Heart left ventricle (tissue), 16 donors: ENCODE results near the gene MMAA. TPM values are rescaled to one million over a fixed set of nuclear protein-coding genes. Genes with fewer than 3 reads are reported as not detected.
"Not testable (repeated sequence)": the region's sequence is repeated elsewhere in the genome, so short reads cannot be mapped to it uniquely, and the experiment has no call there.

Experiments
- ATAC-seq, 4 donors: fragments of 200-7000 bp; cut with Tn5 transposase; one replicate each; pipeline ENCODE4 v1.9.1; 2020 to 2022; ENCODE audit warnings: moderate library complexity in 4 of 4, mild to moderate bottlenecking in 3 of 4, moderate number of reproducible peaks in 1 of 4
- DNase-seq, 5 donors: peaks; one replicate each; pipeline ENCODE4 v3.0.0-alpha.2; 2020
- H3K27ac ChIP-seq, 12 donors: fragments of 200-600 bp; sonication (generic) in 4 of 12; one replicate each; pipeline versions ENCODE4 v1.5.0 to v1.8.0; 2016 to 2022; ENCODE audit warnings: mild to moderate bottlenecking in 2 of 12
- H3K27me3 ChIP-seq, 9 donors: fragments of 200-600 bp; sonication (generic) in 2 of 9; one replicate each; pipeline versions ENCODE4 v1.5.1 to v1.8.0; 2016 to 2022; ENCODE audit warnings: mild to moderate bottlenecking in 3 of 9
- H3K36me3 ChIP-seq, 9 donors: fragments of 200-600 bp; sonication (generic) in 2 of 9; one replicate each; pipeline versions ENCODE4 v1.5.0 to v1.8.0; 2018 to 2022; ENCODE audit warnings: mild to moderate bottlenecking in 2 of 9
- H3K4me1 ChIP-seq, 12 donors: fragments of 200-600 bp; sonication (generic) in 4 of 12; one replicate each; pipeline versions ENCODE4 v1.5.0 to v1.8.0; 2016 to 2022; ENCODE audit warnings: mild to moderate bottlenecking in 3 of 12
- H3K4me3 ChIP-seq, 12 donors: fragments of 200-600 bp; sonication (generic) in 4 of 12; one replicate each; pipeline versions ENCODE4 v1.5.0 to v1.8.0; 2017 to 2022; ENCODE audit warnings: mild to moderate bottlenecking in 9 of 12, moderate library complexity in 4 of 12
- H3K9me3 ChIP-seq, 12 donors: fragments of 200-600 bp; sonication (generic) in 4 of 12; one replicate each; pipeline versions ENCODE4 v1.5.0 to v1.8.0; 2016 to 2022; ENCODE audit warnings: mild to moderate bottlenecking in 1 of 12
- POLR2A ChIP-seq, 2 donors: fragments of 450-650 bp; IDR thresholded peaks; one replicate each; pipeline ENCODE4 v1.6.1; 2017; ENCODE audit warnings: antibody characterized with exemption in 2 of 2, mild to moderate bottlenecking in 2 of 2, moderate library complexity in 2 of 2
- WGBS, 4 donors: extraction: QIAGEN DNeasy Blood & Tissue Kit in 2 of 4; methylation state at CpG; one replicate each; pipeline versions ENCODE4 v1.1.5 to v1.1.7; 2013 to 2018; 5-methylcytosine and 5-hydroxymethylcytosine counted together
- intact Hi-C, 10 donors: fragments of 100-400 bp; cut with DNase I; formaldehyde crosslinking; loops; one replicate each; pipeline versions ENCODE4 v1.11.1 to v1.14.2; 2022
- polyA plus RNA-seq, 2 donors: library from polyadenylated mRNA; stranded (reverse); fragments of 200-250 nt; gene quantifications; one replicate each; pipeline ENCODE4 v1.2.3, GENCODE V29; 2013
- total RNA-seq, 9 donors: library from RNA; depleted of rRNA in 2 of 9; stranded (reverse); fragments of >200 nt in 2 of 9; fragmentation: NEBNext Ultra II Directional in 3 of 9; extraction: Animal tissue kit (Norgen Biotek cat#: 25700) in 3 of 9; gene quantifications; one replicate each; pipeline versions ENCODE4 v1.1.0 to v1.2.4, GENCODE V29; 2016 to 2023
- TF ChIP-seq, protein P1 (sequence below), 12 donors: fragments of 200-600 bp; sonication (generic) in 4 of 12; IDR thresholded peaks; one replicate each; pipeline versions ENCODE4 v1.5.0 to v1.8.0; 2018 to 2022; ENCODE audit warnings: antibody characterized with exemption in 12 of 12, mild to moderate bottlenecking in 5 of 12
- donor health status: ischemic (EF 13 %, LVEDD 7.1; RV severe dilation, severe dysfunction).
- donor health status: healthy with polysubstance abuse.
- donor health status: DM: no; HTN: yes; CAD: no.
- donor health status: DM: no; HTN: no; CAD: no.
- donor health status: ischemic (EF 25% LVEDD 6.9; RV normal size, moderate dysfunction).
- donor health status: ischemic (EF 25% LVEDD 5.7; RV mildly dilated, moderate dysfunction).
- donor health status: healthy.
- donor health status: DM: yes; HTN: yes; CAD: no.
- donor health status: ischemic (EF 35%, LVEDD 5.7; RV mildly dilated, moderate dysfunction).
- donor health status: nonischemic (EF 11% LVEDD 7.7; RV severe dilation, severe dysfunction).
- donor health status: DM: yes; HTN: yes; CAD: no.
- donor health status: PGD.
- donor health status: ischemic (EF 29% LVEDD 5.4; RV normal size, mild dysfunction).
- donor health status: nonischemic (EF 23%, LVEDD 6.1; RV moderate dilation, normal function).

The MMAA gene
- total and polyA plus RNA-seq, 11 donors: 3.3 to 12.6 (median 7.7) TPM

DNA sequence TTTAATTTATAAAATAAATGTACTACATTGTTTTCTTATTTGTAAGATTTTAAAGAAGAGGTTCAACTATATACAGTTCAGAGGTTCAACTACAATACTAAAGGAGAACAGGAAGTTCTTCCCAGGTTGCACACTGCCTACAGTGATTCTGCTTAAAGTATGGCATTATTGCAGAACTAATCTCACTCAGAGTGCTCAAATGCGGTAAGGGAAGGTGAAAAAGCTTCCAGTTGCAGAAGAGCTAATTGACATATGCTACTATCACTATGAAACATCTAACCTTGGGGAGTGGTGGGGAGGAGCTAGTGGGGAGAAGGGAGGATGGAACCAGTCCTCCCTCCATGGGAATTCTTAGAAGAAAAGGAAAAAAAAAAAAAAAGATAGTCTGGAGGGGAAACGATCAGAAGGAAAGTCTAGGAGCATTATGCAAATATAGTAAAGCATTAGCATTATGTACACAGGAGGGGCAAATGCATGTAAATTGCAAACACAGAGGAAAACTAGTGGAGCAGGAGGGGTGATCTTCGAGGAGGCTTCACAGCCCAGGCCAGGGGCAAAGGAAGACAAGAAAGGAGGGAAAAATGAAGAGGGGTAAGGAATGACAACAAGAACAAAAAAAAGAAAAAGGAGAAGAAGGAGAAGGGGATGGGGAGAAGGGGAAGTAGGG is 32.0 kb upstream of the MMAA start:
- 61 to 63% (median 61%) methylated on average over 3 of the region's 3 CpGs for WGBS, 4 donors
- TF ChIP-seq POLR2A (IDR thresholded peaks at IDR 0.05): no peak
- TF ChIP-seq, protein P1, sequence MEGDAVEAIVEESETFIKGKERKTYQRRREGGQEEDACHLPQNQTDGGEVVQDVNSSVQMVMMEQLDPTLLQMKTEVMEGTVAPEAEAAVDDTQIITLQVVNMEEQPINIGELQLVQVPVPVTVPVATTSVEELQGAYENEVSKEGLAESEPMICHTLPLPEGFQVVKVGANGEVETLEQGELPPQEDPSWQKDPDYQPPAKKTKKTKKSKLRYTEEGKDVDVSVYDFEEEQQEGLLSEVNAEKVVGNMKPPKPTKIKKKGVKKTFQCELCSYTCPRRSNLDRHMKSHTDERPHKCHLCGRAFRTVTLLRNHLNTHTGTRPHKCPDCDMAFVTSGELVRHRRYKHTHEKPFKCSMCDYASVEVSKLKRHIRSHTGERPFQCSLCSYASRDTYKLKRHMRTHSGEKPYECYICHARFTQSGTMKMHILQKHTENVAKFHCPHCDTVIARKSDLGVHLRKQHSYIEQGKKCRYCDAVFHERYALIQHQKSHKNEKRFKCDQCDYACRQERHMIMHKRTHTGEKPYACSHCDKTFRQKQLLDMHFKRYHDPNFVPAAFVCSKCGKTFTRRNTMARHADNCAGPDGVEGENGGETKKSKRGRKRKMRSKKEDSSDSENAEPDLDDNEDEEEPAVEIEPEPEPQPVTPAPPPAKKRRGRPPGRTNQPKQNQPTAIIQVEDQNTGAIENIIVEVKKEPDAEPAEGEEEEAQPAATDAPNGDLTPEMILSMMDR (IDR thresholded peaks at IDR 0.05): no peak
- ATAC-seq (no peak), DNase-seq (no peak)
- Histone ChIP-seq H3K27ac (no peak overlapping the region), H3K4me3 (no peak overlapping the region), H3K36me3 (no peaks in the 10 kb centered on the region), H3K27me3 (peaks cover 0 to 6% (median 0%) of the 10 kb centered on the region in 9 donors), H3K4me1 (no peaks in the 10 kb centered on the region), H3K9me3 (no peaks in the 10 kb centered on the region)
- intact Hi-C loops: no loop called here

DNA sequence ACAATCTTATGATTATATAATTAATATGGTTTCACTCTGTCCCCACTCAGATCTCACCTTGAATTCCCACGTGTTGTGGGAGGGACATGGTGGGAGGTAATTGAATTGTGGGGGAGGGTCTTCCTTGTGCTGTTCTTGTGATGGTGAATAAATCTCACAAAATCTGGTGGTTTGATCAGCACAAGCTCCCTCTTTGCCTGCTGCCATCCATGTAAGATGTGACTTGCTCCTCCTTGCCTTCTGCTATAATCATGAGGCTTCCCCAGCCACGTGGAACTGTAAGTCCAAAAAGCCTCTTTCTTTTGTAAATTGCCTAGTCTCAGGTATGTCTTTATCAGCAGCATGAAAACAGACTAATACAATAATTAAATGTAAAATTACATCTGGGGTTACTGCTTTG is 29.8 kb upstream of the MMAA start:
- H3K9me3 ChIP-seq, DNase-seq, H3K4me1 ChIP-seq, H3K27ac ChIP-seq, H3K27me3 ChIP-seq, ATAC-seq, H3K36me3 ChIP-seq, intact Hi-C loops, H3K4me3 ChIP-seq: not testable (repeated sequence)
- 78 to 87% (median 85%) methylated on average over 2 of the region's 2 CpGs for WGBS, 4 donors

DNA sequence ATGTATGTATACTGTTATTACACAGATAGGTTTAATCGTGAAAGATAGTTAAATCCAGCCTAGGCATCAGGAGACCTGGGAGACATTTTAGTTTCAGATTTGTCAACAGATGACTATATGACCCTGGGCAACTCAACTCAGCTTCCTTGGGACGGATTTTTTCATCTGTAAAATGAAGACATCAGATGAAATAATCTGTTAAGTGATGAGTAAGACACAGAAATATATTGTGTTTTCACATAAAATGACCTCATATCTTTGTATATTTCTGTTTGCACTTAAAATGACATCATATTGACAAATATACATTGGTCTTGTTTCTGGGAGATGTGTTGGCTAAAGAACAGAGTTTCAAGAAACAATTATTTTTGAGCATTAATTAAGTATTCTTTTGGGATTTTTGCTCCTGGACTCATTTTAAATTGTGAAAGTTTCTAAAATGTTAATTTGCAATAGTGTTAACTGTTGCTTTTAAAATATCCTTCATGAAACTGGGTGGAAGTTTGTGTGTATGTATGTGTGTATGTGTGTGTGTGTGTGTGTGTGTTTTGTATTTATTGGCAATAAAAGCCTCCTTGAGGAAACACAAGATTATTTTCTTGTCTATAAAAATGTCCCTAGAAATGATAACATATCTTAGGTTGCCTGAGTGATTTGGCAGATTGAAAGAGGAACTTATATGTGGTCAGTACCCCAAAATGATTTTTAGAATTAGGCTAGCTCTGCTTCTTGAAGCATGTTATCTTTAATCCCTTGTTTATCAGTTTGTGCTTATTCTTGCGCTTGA is 29.1 kb upstream of the MMAA start:
- Histone ChIP-seq H3K27ac (no peak overlapping the region), H3K27me3 (peaks cover 0 to 6% (median 0%) of the 10 kb centered on the region in 9 donors), H3K9me3 (no peaks in the 10 kb centered on the region), H3K36me3 (no peaks in the 10 kb centered on the region), H3K4me1 (no peaks in the 10 kb centered on the region), H3K4me3 (no peak overlapping the region)
- no peak for ATAC-seq
- 76 to 86% (median 80%) methylated on average over 3 of the region's 3 CpGs for WGBS, 4 donors
- intact Hi-C loops: no loop called here
- TF ChIP-seq, protein P1 (IDR thresholded peaks at IDR 0.05): no peak
- TF ChIP-seq POLR2A (IDR thresholded peaks at IDR 0.05): no peak
- DNase-seq: no peak

DNA sequence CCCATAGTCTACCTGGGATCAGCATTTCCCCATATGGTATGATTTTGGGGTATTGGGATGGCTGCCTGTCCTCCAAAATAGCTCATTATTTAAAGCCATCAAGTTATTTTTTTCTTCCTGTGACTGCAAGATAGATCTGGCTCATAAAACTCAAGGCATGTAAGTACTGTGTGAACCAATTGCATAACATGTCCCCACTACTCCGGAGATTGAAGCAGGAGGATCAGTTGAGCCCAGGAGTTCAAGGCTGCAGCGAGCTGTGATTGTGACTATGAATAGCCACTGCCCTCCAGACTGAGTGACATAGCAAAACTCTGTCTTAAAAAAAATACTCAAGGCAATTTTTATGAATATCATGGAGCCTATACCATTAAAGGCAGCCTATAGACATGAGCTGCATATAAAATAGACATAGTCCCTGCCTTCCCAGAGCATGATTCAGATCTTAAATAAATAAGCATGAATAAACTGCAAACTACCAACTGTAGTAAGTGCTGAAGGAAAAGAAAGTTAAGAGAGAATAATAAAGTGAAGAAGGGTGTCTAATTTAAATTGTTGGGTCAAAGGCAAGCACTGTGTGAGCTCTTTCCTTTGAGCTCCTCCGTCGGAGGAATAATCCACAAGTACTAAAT is 16.9 kb upstream of the MMAA start:
- ATAC-seq (no peak), DNase-seq (no peak)
- no peaks in the 10 kb centered on the region for H3K4me1 ChIP-seq
- H3K9me3 ChIP-seq: peaks cover 0 to 19% (median 9%) of the 10 kb centered on the region in 12 donors
- TF ChIP-seq, protein P1 (IDR thresholded peaks at IDR 0.05): no peak
- TF ChIP-seq POLR2A (IDR thresholded peaks at IDR 0.05): no peak
- H3K36me3 ChIP-seq: no peaks in the 10 kb centered on the region
- WGBS, 4 donors: 82 to 94% (median 90%) methylated on average over 4 of the region's 4 CpGs
- H3K27me3 ChIP-seq: no peaks in the 10 kb centered on the region
- no peak overlapping the region for H3K27ac ChIP-seq
- intact Hi-C loops: loop anchor here in 1 of 10 donors (5.0 kb wide), 1 partner anchor 385 kb away; no protein-coding TSS in a partner anchor
- no peak overlapping the region for H3K4me3 ChIP-seq
